ENCODE measurements around the gene NUP35.

The NUP35 gene

DNA sequence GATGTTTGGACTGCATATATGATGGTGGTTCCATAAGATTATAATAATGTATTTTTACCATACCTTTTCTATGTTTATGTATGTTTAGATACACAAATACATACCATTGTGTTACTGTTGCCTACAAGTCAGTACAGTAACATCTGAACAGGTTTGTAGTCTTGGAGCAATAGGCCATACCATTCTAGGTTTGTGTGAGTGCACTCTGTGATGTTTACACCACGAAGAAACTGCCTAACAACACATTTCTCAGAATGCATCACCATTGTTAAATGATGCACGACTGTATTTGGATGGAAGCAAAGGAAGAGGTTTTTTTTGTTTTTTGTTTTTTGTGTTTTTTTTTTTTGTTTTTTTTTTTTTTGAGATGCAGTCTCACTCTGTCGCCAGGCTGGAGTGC is 36.2 kb upstream of the NUP35 start:
- H3K36me3 ChIP-seq, result no peaks in the 10 kb centered on the region
- no peaks in the 10 kb centered on the region for H3K9me3 ChIP-seq (ENCODE audit: severe bottlenecking)
- no peak overlapping the region for H3K4me3 ChIP-seq (ENCODE audit: low read depth, low read length)
- no peak for DNase-seq
- TF ChIP-seq, protein P1, sequence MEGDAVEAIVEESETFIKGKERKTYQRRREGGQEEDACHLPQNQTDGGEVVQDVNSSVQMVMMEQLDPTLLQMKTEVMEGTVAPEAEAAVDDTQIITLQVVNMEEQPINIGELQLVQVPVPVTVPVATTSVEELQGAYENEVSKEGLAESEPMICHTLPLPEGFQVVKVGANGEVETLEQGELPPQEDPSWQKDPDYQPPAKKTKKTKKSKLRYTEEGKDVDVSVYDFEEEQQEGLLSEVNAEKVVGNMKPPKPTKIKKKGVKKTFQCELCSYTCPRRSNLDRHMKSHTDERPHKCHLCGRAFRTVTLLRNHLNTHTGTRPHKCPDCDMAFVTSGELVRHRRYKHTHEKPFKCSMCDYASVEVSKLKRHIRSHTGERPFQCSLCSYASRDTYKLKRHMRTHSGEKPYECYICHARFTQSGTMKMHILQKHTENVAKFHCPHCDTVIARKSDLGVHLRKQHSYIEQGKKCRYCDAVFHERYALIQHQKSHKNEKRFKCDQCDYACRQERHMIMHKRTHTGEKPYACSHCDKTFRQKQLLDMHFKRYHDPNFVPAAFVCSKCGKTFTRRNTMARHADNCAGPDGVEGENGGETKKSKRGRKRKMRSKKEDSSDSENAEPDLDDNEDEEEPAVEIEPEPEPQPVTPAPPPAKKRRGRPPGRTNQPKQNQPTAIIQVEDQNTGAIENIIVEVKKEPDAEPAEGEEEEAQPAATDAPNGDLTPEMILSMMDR (IDR thresholded peaks at IDR 0.05; ENCODE audit: low read depth, low read length), result no peak
- no peaks in the 10 kb centered on the region for H3K27me3 ChIP-seq (ENCODE audit: insufficient read depth, low read depth, severe bottlenecking)
- no peak overlapping the region for H3K27ac ChIP-seq

DNA sequence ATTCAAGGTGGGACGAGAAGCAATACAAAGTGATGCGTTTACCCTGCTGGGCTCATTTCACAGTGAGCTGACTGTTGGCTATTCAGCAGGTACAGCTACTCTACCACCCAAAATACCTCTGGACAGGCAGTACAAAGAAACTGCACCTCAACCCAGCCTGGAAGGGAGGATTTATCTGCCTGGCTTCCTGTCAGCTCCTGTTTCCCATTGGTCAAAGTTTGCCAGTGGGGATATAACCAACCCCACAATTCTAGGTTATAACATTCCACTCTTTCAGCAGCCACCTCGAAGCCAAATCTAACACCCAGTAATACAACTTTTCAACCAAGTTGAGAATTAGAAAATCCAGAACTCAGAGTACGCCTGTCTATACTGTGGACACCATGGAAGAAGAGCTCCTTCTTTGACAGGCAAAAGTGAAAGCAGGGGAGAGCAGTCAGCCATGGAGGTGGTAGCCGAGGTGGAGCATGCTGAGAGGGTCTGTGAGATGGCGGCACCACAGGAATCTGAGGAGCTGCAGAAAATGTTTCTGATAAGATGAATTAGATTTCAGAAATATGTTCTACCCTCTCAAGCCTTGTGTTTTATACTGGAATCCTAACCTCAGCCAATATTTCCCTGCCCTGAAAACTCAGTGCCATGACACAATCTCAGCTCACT is 34.9 kb upstream of the NUP35 start:
- Histone ChIP-seq H3K36me3 (no peaks in the 10 kb centered on the region), H3K27me3 (ENCODE audit: insufficient read depth, low read depth, severe bottlenecking) (no peaks in the 10 kb centered on the region), H3K9me3 (ENCODE audit: severe bottlenecking) (no peaks in the 10 kb centered on the region), H3K27ac (no peak overlapping the region), H3K4me3 (ENCODE audit: low read depth, low read length) (no peak overlapping the region)
- TF ChIP-seq, protein P1 (IDR thresholded peaks at IDR 0.05; ENCODE audit: low read depth, low read length), result no peak
- no peak for DNase-seq

DNA sequence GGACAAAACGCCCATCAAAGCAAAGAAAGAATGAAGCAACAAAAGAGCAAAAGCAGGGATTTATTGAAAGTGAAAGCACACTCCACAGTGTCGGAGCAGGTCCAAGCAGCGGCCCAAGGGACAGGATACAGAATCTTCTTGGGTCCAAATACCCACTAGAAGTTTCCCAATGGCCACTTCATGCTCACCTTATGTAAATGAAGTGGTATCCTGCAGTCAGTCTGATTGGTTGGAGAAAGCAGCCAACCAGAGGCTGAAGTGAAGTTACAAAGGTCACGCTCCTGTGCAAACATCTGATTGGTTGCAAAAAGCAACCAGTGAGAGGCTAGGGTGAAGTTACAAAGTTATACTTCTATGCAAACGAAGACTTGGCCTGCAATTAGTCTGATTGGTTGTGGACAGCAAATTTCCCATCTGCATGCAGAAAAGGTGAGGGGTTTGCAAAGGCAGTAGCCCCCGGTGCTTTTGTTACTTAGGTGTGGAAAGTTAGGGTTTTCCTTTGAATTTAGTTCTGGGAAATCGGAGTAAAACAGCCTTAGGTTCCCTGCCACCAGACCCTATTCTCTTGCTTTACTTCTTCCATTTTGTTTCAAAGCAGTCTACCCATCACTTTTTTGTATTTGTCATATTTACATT is 32.8 kb upstream of the NUP35 start:
- TF ChIP-seq, protein P1 (IDR thresholded peaks at IDR 0.05; ENCODE audit: low read depth, low read length), result no peak
- no peak overlapping the region for H3K27ac ChIP-seq
- no peaks in the 10 kb centered on the region for H3K9me3 ChIP-seq (ENCODE audit: severe bottlenecking)
- H3K4me3 ChIP-seq (ENCODE audit: low read depth, low read length), result no peak overlapping the region
- H3K27me3 ChIP-seq (ENCODE audit: insufficient read depth, low read depth, severe bottlenecking), result no peaks in the 10 kb centered on the region
- H3K36me3 ChIP-seq, result no peaks in the 10 kb centered on the region
- DNase-seq, result no peak

DNA sequence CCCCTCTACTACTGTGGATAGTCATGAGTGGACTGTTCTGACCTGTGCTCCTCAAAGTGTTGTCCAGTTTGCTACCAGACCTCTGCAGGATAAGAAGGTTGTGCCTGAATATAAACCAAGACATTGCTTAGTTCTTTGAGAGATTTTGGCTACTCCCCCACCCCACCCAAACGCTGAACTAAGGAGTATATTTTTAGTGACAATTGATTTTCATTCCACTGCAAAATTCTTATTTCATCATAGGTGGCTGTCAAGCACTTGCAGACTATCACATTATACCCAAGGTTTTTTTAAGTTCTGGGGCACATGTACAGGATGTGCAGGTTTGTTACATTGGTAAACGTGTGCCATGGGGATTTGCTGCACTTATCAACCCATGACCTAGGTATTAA is 32.3 kb upstream of the NUP35 start:
- TF ChIP-seq, protein P1 (IDR thresholded peaks at IDR 0.05; ENCODE audit: low read depth, low read length), result no peak

DNA sequence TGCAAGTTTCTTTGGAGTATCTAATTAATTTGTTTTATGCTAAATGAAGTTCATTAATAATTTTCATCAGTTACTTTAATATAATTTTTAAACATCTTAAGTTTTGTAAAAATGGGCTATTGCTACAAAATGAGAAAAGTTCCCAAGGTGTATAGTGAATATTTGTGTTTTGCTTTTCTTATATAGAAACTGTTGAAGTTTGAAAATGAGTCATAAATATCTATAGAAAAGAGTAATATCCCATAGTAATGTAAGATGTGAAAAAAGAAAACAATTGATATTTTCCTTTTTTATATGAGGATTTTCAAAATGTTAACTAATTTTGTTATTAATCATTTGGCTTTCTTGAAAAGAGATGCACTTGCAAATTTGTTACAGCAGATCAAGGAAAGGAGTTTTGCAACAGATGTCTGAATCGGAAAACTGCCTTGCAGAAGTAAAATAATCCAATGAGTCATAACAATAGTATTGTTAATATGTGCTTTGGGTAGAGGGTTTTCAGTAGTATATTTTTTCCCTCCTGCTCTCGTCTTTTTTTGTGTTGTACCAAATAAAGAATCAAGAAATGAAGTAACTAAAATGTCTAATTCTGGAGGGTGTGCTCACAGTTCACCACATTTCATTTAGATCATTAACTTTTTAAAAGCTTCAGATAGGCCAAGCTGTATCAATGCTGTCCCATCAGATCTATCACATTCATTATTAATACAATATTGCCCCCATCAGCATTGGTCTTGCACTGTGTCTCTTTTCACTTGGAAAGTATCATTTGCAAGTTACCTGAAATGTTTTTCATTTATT is 30.2 kb upstream of the NUP35 start:
- H3K36me3 ChIP-seq, result no peaks in the 10 kb centered on the region
- no peaks in the 10 kb centered on the region for H3K9me3 ChIP-seq (ENCODE audit: severe bottlenecking)
- H3K27me3 ChIP-seq (ENCODE audit: insufficient read depth, low read depth, severe bottlenecking), result no peaks in the 10 kb centered on the region
- H3K27ac ChIP-seq, result no peak overlapping the region
- H3K4me3 ChIP-seq (ENCODE audit: low read depth, low read length), result no peak overlapping the region
- TF ChIP-seq, protein P1 (IDR thresholded peaks at IDR 0.05; ENCODE audit: low read depth, low read length), result no peak
- DNase-seq, result no peak

More for the DNA sequence above, 32.3 kb upstream of the NUP35 start:
- Histone ChIP-seq H3K27ac (no peak overlapping the region), H3K4me3 (ENCODE audit: low read depth, low read length) (no peak overlapping the region), H3K27me3 (ENCODE audit: insufficient read depth, low read depth, severe bottlenecking) (no peaks in the 10 kb centered on the region), H3K9me3 (ENCODE audit: severe bottlenecking) (no peaks in the 10 kb centered on the region), H3K36me3 (no peaks in the 10 kb centered on the region)
- no peak for DNase-seq

Measured in WERI-Rb-1 (cell line).